ENCODE results near the gene MAPK10. TPM values are rescaled to one million over a fixed set of nuclear protein-coding genes. Genes with fewer than 3 reads are reported as not detected.

The MAPK10 gene
- total and polyA plus RNA-seq, 2 donors (not counting 3 experiments of a cell fraction or from before 2014, with no cell fraction given), result 0.17 TPM; not detected in 1

GRCh38 chr4:86250619-86251018 is 109.2 kb downstream of the MAPK10 start:
- H3K79me2 ChIP-seq (ENCODE audit: control insufficient read depth, insufficient read depth, low read length), result no peaks in the 10 kb centered on the region
- ChIA-PET CTCF (interaction anchor here (1.3 kb wide), 1 partner anchor 18 kb away, joined by 3 read pairs; no protein-coding TSS in a partner anchor), POLR2A (no interaction called here)
- intact Hi-C loops (cut with micrococcal nuclease), result no loop called here
- dilution Hi-C loops (cut with MboI; ENCODE audit: extremely low pct_ligation_motif_present, low sequenced_read_pairs), result no loop called here
- BruUV-seq (replicated peaks), result no TSS peak
- no peak overlapping the region for H3K4me2 ChIP-seq (ENCODE audit: insufficient read depth, low read length)
- no peak for DNase-seq (ENCODE audit: low read depth, low spot score)
- no peak overlapping the region for H2AFZ ChIP-seq (ENCODE audit: low read depth, low read length)
- H3K27ac ChIP-seq (ENCODE audit: insufficient read depth, low read depth, low read length), result no peak overlapping the region
- H3K36me3 ChIP-seq (ENCODE audit: control insufficient read depth in 2 of 2, extremely low read depth in 1 of 2, insufficient read depth in 2 of 2, low read length in 2 of 2), result no peaks in the 10 kb centered on the region
- H3K27me3 ChIP-seq (ENCODE audit: control insufficient read depth in 2 of 2, insufficient read depth in 2 of 2, low read length in 2 of 2), result no peaks in the 10 kb centered on the region
- H3K9ac ChIP-seq (replicated peaks; ENCODE audit: extremely low read depth, insufficient read depth, low read length), result no peak overlapping the region
- no peak for TF ChIP-seq JUN (IDR thresholded peaks at IDR 0.05; ENCODE audit: borderline replicate concordance, insufficient read depth, insufficient read length, low read depth)
- TF ChIP-seq GATA2 (IDR thresholded peaks at IDR 0.05; ENCODE audit: insufficient read depth, insufficient read length, low read depth, low read length), result no peak
- no peak for TF ChIP-seq FOS (IDR thresholded peaks at IDR 0.05; ENCODE audit: borderline replicate concordance, insufficient read depth, low read length)
- no peak for TF ChIP-seq POLR2AphosphoS5 (IDR thresholded peaks at IDR 0.05; ENCODE audit: insufficient read depth, low read depth, low read length)
- no peak for TF ChIP-seq MYC (IDR thresholded peaks at IDR 0.05; ENCODE audit: low read depth, low read length)
- no peak for TF ChIP-seq CTCF (IDR thresholded peaks at IDR 0.05; ENCODE audit: extremely low read depth in 1 of 2, insufficient read depth in 1 of 2, low read depth in 1 of 2, low read length in 2 of 2)
- TF ChIP-seq POLR2A (IDR thresholded peaks at IDR 0.05; ENCODE audit: low read depth, low read length), result no peak
- TF ChIP-seq EZH2 (IDR thresholded peaks at IDR 0.05; ENCODE audit: borderline replicate concordance, low read depth, low read length, severe bottlenecking), result no peak
- H3K9me1 ChIP-seq (replicated peaks; ENCODE audit: control insufficient read depth, extremely low read depth, insufficient read depth, low read length), result no peaks in the 10 kb centered on the region
- H3K4me3 ChIP-seq (replicated peaks in 1 of 3; ENCODE audit: insufficient read depth in 1 of 3, low read depth in 1 of 3, low read length in 3 of 3), result no peak overlapping the region
- no peaks in the 10 kb centered on the region for H3K4me1 ChIP-seq (ENCODE audit: control insufficient read depth, extremely low read depth, insufficient read depth, low read length)
- no peak for FAIRE-seq
- no peaks in the 10 kb centered on the region for H3K9me3 ChIP-seq (replicated peaks; ENCODE audit: control insufficient read depth, insufficient read depth, low read length)
- no peaks in the 10 kb centered on the region for H4K20me1 ChIP-seq (replicated peaks; ENCODE audit: control insufficient read depth, extremely low read depth, insufficient read depth, low read length)

Measured in endothelial cell of umbilical vein (primary cell).